ENCODE measurements around the gene OOSP3. TPM values are rescaled to one million over a fixed set of nuclear protein-coding genes. Genes with fewer than 3 reads are reported as not detected.

The OOSP3 gene
- total RNA-seq, 1 experiment from 2014 or later, result not detected

GRCh38 chr11:59877784-59878183 is 798 bp upstream of the OOSP3 start:
- H3K4me3 Mint-ChIP-seq, result no peak overlapping the region; the same call in 1 of the 2 replicates
- no peaks in the 10 kb centered on the region for H3K9me3 Mint-ChIP-seq
- no peak for DNase-seq (ENCODE audit: low spot score)
- peaks cover 26% of the 10 kb centered on the region for H3K4me1 Mint-ChIP-seq
- ChIA-PET POLR2A (no interaction called here), CTCF (no interaction called here)
- no peaks in the 10 kb centered on the region for H3K27me3 Mint-ChIP-seq (ENCODE audit: low read depth)
- no peaks in the 10 kb centered on the region for H3K36me3 Mint-ChIP-seq
- no peak overlapping the region for H3K27ac Mint-ChIP-seq
- peak; percentile 43; the same call in 1 of the 2 replicates for ATAC-seq
- TF ChIP-seq SMAD3 (CRISPR knock-in tag; IDR thresholded peaks at IDR 0.05; ENCODE audit: borderline replicate concordance) (no peak), SOX15 (CRISPR knock-in tag; IDR thresholded peaks at IDR 0.05) (no peak), ZNF671 (CRISPR knock-in tag; IDR thresholded peaks at IDR 0.05) (no peak), PREB (CRISPR knock-in tag; IDR thresholded peaks at IDR 0.05; ENCODE audit: borderline replicate concordance) (no peak), OVOL2 (CRISPR knock-in tag; IDR thresholded peaks at IDR 0.05; ENCODE audit: borderline replicate concordance) (no peak)

- ChIA-PET CTCF (interaction anchor here (1.0 kb wide), 1 partner anchor 13 kb away, joined by 5 read pairs; no protein-coding TSS in a partner anchor), POLR2A (no interaction called here)
- H3K4me3 Mint-ChIP-seq, result no peak overlapping the region
- peaks cover 23% of the 10 kb centered on the region for H3K4me1 Mint-ChIP-seq
- no peaks in the 10 kb centered on the region for H3K9me3 Mint-ChIP-seq
- H3K27me3 Mint-ChIP-seq (ENCODE audit: low read depth), result no peaks in the 10 kb centered on the region
- DNase-seq (ENCODE audit: low spot score), result no peak
- no peak for TF ChIP-seq RORB (CRISPR knock-in tag; IDR thresholded peaks at IDR 0.05)
- no peak for TF ChIP-seq GRHL2 (CRISPR knock-in tag; IDR thresholded peaks at IDR 0.05; ENCODE audit: insufficient replicate concordance, severe bottlenecking)
- no peak for TF ChIP-seq NFATC4 (CRISPR knock-in tag; IDR thresholded peaks at IDR 0.05)
- no peak for TF ChIP-seq ZNF121 (CRISPR knock-in tag; IDR thresholded peaks at IDR 0.05)
- no peak for TF ChIP-seq PRDM15 (CRISPR knock-in tag; IDR thresholded peaks at IDR 0.05)
- TF ChIP-seq CTCF (IDR thresholded peaks at IDR 0.05), result no peak
- TF ChIP-seq NR1H2 (CRISPR knock-in tag; IDR thresholded peaks at IDR 0.05), result no peak
- no peak for TF ChIP-seq SMAD4 (CRISPR knock-in tag; IDR thresholded peaks at IDR 0.05)
- TF ChIP-seq TCF7 (CRISPR knock-in tag; IDR thresholded peaks at IDR 0.05; ENCODE audit: low read depth), result no peak
- no peak for TF ChIP-seq FOXP1 (CRISPR knock-in tag; IDR thresholded peaks at IDR 0.05; ENCODE audit: borderline replicate concordance)
- no peak for TF ChIP-seq AR (CRISPR knock-in tag; IDR thresholded peaks at IDR 0.05)
- no peak for TF ChIP-seq NR2C2 (CRISPR knock-in tag; IDR thresholded peaks at IDR 0.05)
- no peak for TF ChIP-seq NFE2L1 (CRISPR knock-in tag; IDR thresholded peaks at IDR 0.05)
- no peak for TF ChIP-seq ERG (CRISPR knock-in tag; IDR thresholded peaks at IDR 0.05)
- TF ChIP-seq SOX15 (CRISPR knock-in tag; IDR thresholded peaks at IDR 0.05), result no peak
- no peak for TF ChIP-seq ZNF219 (CRISPR knock-in tag; IDR thresholded peaks at IDR 0.05; ENCODE audit: borderline replicate concordance)
- no peaks in the 10 kb centered on the region for H3K36me3 Mint-ChIP-seq
- no peak overlapping the region for H3K27ac Mint-ChIP-seq
- no peak for ATAC-seq
These were observed 985 bp downstream of the OOSP3 start for GRCh38 chr11:59879567-59879966.
